ENCODE data around the gene CIAPIN1.

DNA sequence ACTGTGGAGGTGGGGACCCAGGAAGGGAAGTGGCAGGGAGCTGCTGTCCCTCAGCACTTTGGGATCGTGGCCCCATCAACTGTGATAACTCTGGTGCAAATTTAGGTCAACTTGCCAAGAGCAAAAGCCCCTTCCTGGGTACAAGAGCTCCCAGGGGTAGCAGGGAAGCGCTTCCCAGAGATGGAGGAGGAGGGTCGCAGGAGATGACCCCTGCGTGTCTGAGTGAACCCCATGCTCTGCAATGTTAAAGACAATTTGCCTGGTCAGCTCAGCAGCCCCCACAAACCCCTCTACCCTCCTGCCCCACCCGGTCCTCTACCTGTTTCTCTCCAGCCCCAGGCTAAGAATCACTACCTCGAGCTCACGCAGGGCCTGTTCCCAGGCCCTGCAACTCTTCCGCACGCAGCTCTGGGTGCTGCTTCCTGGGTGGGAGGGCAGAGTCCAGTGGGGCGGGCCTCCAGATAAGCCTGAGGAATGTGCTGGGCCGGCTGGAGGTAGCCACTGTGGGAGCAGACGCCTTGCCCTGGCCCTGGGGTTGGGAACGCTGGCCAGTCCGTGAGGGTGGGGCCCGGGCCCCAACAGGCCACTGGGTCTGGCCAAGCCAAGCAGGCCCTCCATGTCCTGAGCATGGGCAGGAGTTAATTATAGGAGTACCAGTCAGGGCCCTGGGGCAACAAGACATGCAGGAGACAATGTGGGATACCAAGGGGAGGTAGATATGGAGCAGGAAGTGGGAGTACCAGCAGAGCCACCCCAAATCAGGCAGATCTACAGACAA, 33.0 kb upstream of the CIAPIN1 start:
- no peak for TF ChIP-seq EZH2phosphoT487 (IDR thresholded peaks at IDR 0.05; ENCODE audit: low read length)
- TF ChIP-seq, protein P1, sequence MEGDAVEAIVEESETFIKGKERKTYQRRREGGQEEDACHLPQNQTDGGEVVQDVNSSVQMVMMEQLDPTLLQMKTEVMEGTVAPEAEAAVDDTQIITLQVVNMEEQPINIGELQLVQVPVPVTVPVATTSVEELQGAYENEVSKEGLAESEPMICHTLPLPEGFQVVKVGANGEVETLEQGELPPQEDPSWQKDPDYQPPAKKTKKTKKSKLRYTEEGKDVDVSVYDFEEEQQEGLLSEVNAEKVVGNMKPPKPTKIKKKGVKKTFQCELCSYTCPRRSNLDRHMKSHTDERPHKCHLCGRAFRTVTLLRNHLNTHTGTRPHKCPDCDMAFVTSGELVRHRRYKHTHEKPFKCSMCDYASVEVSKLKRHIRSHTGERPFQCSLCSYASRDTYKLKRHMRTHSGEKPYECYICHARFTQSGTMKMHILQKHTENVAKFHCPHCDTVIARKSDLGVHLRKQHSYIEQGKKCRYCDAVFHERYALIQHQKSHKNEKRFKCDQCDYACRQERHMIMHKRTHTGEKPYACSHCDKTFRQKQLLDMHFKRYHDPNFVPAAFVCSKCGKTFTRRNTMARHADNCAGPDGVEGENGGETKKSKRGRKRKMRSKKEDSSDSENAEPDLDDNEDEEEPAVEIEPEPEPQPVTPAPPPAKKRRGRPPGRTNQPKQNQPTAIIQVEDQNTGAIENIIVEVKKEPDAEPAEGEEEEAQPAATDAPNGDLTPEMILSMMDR (IDR thresholded peaks at IDR 0.05; ENCODE audit: low read length) = no peak

Measured in MM.1S (cell line).